WI38 (cell line): ENCODE data around the gene ATP2C2.
A peak's percentile ranks its signal among the peaks of the same experiment; 100 is the strongest.
"Not testable (repeated sequence)": the region's sequence is repeated elsewhere in the genome, so short reads cannot be mapped to it uniquely, and the experiment has no call there.

Experiments
- H3K4me3 ChIP-seq: 2 replicates; pipeline ENCODE4 v1.5.1; 2011; ENCODE audit warnings: low read depth, mild to moderate bottlenecking, control low read depth, low read length
- CTCF ChIP-seq: IDR thresholded peaks from 2 replicates; pipeline ENCODE4 v1.5.1; 2012; ENCODE audit warnings: low read depth, mild to moderate bottlenecking, control low read depth, low read length

Gene ATP2C2

GRCh38 chr16:84396537-84397008 lies 28.2 kb downstream of the ATP2C2 start:
- no peak for TF ChIP-seq CTCF
- H3K4me3 ChIP-seq, result no peak overlapping the region

- TF ChIP-seq CTCF, result peak; percentile 16; the same call in 1 of the 2 replicates
- no peak overlapping the region for H3K4me3 ChIP-seq
Observed at GRCh38 chr16:84397090-84397489, 28.8 kb downstream of the ATP2C2 start.

GRCh38 chr16:84398701-84399100 lies 30.4 kb downstream of the ATP2C2 start:
- no peak overlapping the region for H3K4me3 ChIP-seq
- TF ChIP-seq CTCF, result no peak

GRCh38 chr16:84399912-84400311 lies 31.6 kb downstream of the ATP2C2 start:
- H3K4me3 ChIP-seq, result not testable (repeated sequence)

- not testable (repeated sequence) for H3K4me3 ChIP-seq
Observed at GRCh38 chr16:84403435-84403834, 35.1 kb downstream of the ATP2C2 start.

GRCh38 chr16:84404324-84404723 lies 36.0 kb downstream of the ATP2C2 start:
- no peak for TF ChIP-seq CTCF
- H3K4me3 ChIP-seq, result no peak overlapping the region

- TF ChIP-seq CTCF, result no peak
- no peak overlapping the region for H3K4me3 ChIP-seq
Observed at GRCh38 chr16:84404936-84405639, 36.8 kb downstream of the ATP2C2 start.

GRCh38 chr16:84406006-84406963 lies 37.9 kb downstream of the ATP2C2 start:
- TF ChIP-seq CTCF, result no peak
- no peak overlapping the region for H3K4me3 ChIP-seq
